ENCODE data around the gene PLCB2.

PLCB2 gene

DNA sequence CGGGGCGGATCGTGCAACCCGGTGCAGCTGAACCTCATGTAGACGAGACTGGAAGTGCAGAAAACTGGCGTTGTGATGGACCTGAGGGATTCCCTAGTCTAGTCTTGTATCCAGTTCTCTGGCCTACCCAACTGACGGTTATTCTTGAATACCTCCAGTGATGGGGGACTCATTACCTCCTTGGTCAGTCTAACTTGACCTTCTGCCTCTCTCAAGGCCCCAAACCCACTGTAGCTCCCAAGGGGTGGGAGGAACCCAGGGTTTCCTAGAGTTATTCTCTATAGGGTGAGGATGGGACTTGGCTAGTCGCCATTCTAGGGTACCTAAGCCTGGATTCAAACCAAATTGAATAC is 57.5 kb downstream of the PLCB2 start:
- Histone ChIP-seq H3K27me3 (ENCODE audit: insufficient read depth, poor library complexity, severe bottlenecking) (no peaks in the 10 kb centered on the region), H3K36me3 (ENCODE audit: low read depth) (no peaks in the 10 kb centered on the region; the same call in 1 of the 2 replicates), H3K27ac (ENCODE audit: poor library complexity, severe bottlenecking) (peak overlapping the region; percentile 21), H3K9me3 (ENCODE audit: severe bottlenecking) (no peaks in the 10 kb centered on the region), H3K4me3 (ENCODE audit: severe bottlenecking) (no peak overlapping the region), H3K4me1 (ENCODE audit: insufficient read depth, poor library complexity, severe bottlenecking) (peaks cover 29% of the 10 kb centered on the region)
- no peak for ATAC-seq (ENCODE audit: low read depth)
- TF ChIP-seq, protein P1, sequence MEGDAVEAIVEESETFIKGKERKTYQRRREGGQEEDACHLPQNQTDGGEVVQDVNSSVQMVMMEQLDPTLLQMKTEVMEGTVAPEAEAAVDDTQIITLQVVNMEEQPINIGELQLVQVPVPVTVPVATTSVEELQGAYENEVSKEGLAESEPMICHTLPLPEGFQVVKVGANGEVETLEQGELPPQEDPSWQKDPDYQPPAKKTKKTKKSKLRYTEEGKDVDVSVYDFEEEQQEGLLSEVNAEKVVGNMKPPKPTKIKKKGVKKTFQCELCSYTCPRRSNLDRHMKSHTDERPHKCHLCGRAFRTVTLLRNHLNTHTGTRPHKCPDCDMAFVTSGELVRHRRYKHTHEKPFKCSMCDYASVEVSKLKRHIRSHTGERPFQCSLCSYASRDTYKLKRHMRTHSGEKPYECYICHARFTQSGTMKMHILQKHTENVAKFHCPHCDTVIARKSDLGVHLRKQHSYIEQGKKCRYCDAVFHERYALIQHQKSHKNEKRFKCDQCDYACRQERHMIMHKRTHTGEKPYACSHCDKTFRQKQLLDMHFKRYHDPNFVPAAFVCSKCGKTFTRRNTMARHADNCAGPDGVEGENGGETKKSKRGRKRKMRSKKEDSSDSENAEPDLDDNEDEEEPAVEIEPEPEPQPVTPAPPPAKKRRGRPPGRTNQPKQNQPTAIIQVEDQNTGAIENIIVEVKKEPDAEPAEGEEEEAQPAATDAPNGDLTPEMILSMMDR (IDR thresholded peaks at IDR 0.05; ENCODE audit: poor library complexity, severe bottlenecking): no peak
- no peak for DNase-seq (ENCODE audit: low spot score)

DNA sequence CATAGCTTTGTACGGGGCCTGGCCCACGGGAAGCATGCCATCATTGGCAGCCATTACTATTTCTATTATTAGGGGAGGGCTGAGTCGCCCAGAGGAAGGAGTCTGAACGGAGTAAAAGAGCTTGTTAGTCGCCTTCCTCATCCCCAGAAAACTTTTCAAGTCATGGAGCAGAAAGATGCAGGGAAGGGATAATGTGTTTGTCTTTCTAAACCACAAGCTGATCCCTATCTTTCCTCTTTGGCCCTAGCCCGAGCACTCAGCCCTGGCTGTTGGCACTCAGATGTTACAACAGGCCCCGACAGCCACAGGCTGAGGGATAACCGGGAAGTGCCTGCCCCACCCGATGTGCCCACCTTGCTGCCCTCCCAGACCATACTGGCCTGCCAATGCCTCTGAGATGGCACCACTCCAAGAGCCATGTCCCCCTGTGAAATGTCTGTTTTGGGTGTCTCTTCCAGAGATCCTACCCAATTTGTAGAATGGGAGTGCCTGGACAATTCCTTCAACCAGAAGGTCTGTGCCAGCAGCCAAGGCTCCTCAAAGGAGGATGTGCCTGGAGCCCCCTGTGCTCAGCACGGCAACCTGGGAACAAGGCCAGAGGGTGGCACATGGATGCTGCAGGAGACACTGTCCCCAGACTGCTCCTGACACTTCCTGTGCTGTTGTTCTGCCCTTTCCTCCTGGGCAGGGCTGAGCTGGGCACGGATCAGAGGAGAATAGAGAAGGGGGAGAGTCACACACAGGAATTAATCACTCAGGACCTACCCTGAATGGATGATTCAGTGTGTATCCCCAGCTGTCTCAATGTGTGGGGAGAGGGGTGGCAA is 58.0 kb downstream of the PLCB2 start:
- no peaks in the 10 kb centered on the region; the same call in 1 of the 2 replicates for H3K36me3 ChIP-seq (ENCODE audit: low read depth)
- no peak overlapping the region for H3K4me3 ChIP-seq (ENCODE audit: severe bottlenecking)
- peak; percentile 46 for ATAC-seq (ENCODE audit: low read depth)
- no peaks in the 10 kb centered on the region for H3K27me3 ChIP-seq (ENCODE audit: insufficient read depth, poor library complexity, severe bottlenecking)
- H3K9me3 ChIP-seq (ENCODE audit: severe bottlenecking): no peaks in the 10 kb centered on the region
- DNase-seq (ENCODE audit: low spot score): peak; percentile 72
- H3K4me1 ChIP-seq (ENCODE audit: insufficient read depth, poor library complexity, severe bottlenecking): peaks cover 35% of the 10 kb centered on the region
- H3K27ac ChIP-seq (ENCODE audit: poor library complexity, severe bottlenecking): peak overlapping the region; percentile 21
- TF ChIP-seq, protein P1 (IDR thresholded peaks at IDR 0.05; ENCODE audit: poor library complexity, severe bottlenecking): no peak

DNA sequence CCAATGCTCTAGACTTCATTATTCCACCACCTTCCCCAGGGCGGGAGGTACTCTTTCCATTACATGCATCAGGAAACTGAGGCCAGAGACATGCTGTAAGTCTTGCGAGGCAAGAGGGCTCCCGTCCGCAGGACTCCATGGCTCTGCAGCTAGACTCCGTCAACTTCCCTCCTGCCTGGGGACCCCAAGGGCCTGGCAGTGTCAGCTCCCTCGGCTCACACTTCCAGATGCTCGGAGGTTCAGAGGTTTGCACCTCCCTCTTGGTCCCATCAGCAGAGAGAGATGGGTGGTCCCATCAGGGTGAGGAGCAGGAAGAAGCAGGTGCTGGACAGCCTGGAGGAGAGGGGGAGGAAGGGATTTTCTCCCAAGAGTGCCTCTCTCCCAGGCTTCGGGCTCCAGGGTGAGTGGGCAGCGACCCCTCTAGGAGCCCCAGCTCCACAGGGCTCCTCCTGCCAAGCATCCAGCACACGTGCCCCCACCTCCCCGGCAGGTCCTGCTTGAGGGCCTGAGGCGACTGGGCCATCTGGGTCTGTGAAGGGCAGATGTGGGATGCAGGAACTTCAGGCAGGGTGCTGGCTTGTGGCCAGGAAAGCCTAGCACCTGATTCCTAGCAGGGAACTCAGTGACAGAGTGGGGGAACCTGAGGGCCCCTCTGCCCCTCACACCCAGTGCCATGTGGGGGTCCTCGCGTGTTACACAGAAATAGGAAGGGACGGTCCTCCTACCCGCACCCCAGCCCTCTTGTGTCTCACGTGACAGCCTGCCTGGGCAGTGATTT is 59.5 kb downstream of the PLCB2 start:
- Histone ChIP-seq H3K36me3 (ENCODE audit: low read depth) (no peaks in the 10 kb centered on the region), H3K27me3 (ENCODE audit: insufficient read depth, poor library complexity, severe bottlenecking) (no peaks in the 10 kb centered on the region), H3K9me3 (ENCODE audit: severe bottlenecking) (no peaks in the 10 kb centered on the region), H3K4me3 (ENCODE audit: severe bottlenecking) (no peak overlapping the region), H3K27ac (ENCODE audit: poor library complexity, severe bottlenecking) (no peak overlapping the region), H3K4me1 (ENCODE audit: insufficient read depth, poor library complexity, severe bottlenecking) (peaks cover 42% of the 10 kb centered on the region)
- ATAC-seq (ENCODE audit: low read depth) (no peak), DNase-seq (ENCODE audit: low spot score) (peak; percentile 68)
- TF ChIP-seq, protein P1 (IDR thresholded peaks at IDR 0.05; ENCODE audit: poor library complexity, severe bottlenecking): no peak

GRCh38 chr15:40247406-40247971 is 60.2 kb downstream of the PLCB2 start:
- DNase-seq (ENCODE audit: low spot score) (peak; percentile 68), ATAC-seq (ENCODE audit: low read depth) (no peak)
- TF ChIP-seq, protein P1 (IDR thresholded peaks at IDR 0.05; ENCODE audit: poor library complexity, severe bottlenecking): no peak
- Histone ChIP-seq H3K36me3 (ENCODE audit: low read depth) (no peaks in the 10 kb centered on the region), H3K27me3 (ENCODE audit: insufficient read depth, poor library complexity, severe bottlenecking) (no peaks in the 10 kb centered on the region), H3K4me3 (ENCODE audit: severe bottlenecking) (no peak overlapping the region), H3K4me1 (ENCODE audit: insufficient read depth, poor library complexity, severe bottlenecking) (peaks cover 46% of the 10 kb centered on the region), H3K9me3 (ENCODE audit: severe bottlenecking) (no peaks in the 10 kb centered on the region), H3K27ac (ENCODE audit: poor library complexity, severe bottlenecking) (no peak overlapping the region)

Data from RWPE2 (cell line).